GM19438 (cell line): ENCODE measurements around the gene CCDC47.
A peak's percentile ranks its signal among the peaks of the same experiment; 100 is the strongest.
"Not testable (repeated sequence)": the region's sequence is repeated elsewhere in the genome, so short reads cannot be mapped to it uniquely, and the experiment has no call there.

Experiments used
- ATAC-seq: cut with Tn5 transposase; IDR thresholded peaks from one replicate; pipeline ENCODE4 v1.9.1; 2021; ENCODE audit warnings: low read depth; ENCODE audit not compliant: unreplicated experiment

CCDC47 gene

GRCh38 chr17:63773272-63774140, at the start of gene CCDC47:
CCDC47 (minus strand) TSS chr17:63773597; CDS start chr17:63766175, 7,422 bp downstream.
- peak; percentile 88 for ATAC-seq

- ATAC-seq = no peak
Measured at GRCh38 chr17:63822537-63822936, 49.1 kb upstream of the CCDC47 start.

GRCh38 chr17:63821804-63822203, 48.4 kb upstream of the CCDC47 start:
- no peak for ATAC-seq

GRCh38 chr17:63820963-63821561, 47.7 kb upstream of the CCDC47 start:
- ATAC-seq = no peak

GRCh38 chr17:63819585-63820537, 46.5 kb upstream of the CCDC47 start:
- no peak for ATAC-seq

GRCh38 chr17:63819131-63819530, 45.7 kb upstream of the CCDC47 start:
- no peak for ATAC-seq

GRCh38 chr17:63817736-63818385, 44.5 kb upstream of the CCDC47 start:
- no peak for ATAC-seq

GRCh38 chr17:63816669-63817068, 43.3 kb upstream of the CCDC47 start:
- ATAC-seq = no peak

GRCh38 chr17:63816123-63816522, 42.7 kb upstream of the CCDC47 start:
- ATAC-seq = no peak

GRCh38 chr17:63809970-63810369, 36.6 kb upstream of the CCDC47 start:
- ATAC-seq = no peak

- no peak for ATAC-seq
Measured at GRCh38 chr17:63805591-63805990, 32.2 kb upstream of the CCDC47 start.

- ATAC-seq = no peak
Measured at GRCh38 chr17:63804328-63804727, 30.9 kb upstream of the CCDC47 start.

GRCh38 chr17:63800783-63801182, 27.4 kb upstream of the CCDC47 start:
- no peak for ATAC-seq

- no peak for ATAC-seq
Measured at GRCh38 chr17:63798572-63799106, 25.2 kb upstream of the CCDC47 start.

- ATAC-seq = not testable (repeated sequence)
Measured at GRCh38 chr17:63796375-63796774, 23.0 kb upstream of the CCDC47 start.

GRCh38 chr17:63792055-63792729, 18.8 kb upstream of the CCDC47 start:
- ATAC-seq = no peak

GRCh38 chr17:63790057-63790456, 16.7 kb upstream of the CCDC47 start:
- no peak for ATAC-seq

GRCh38 chr17:63786971-63787711, 13.7 kb upstream of the CCDC47 start:
- ATAC-seq = no peak

- no peak for ATAC-seq
Measured at GRCh38 chr17:63786117-63786516, 12.7 kb upstream of the CCDC47 start.
